HG03066 (cell line): ENCODE data around the gene TNFSF18.
"Not testable (repeated sequence)": the region's sequence is repeated elsewhere in the genome, so short reads cannot be mapped to it uniquely, and the experiment has no call there.

Source experiments
- ATAC-seq: cut with Tn5 transposase; IDR thresholded peaks from one replicate; pipeline ENCODE4 v1.9.1; 2021; ENCODE audit warnings: low read depth; ENCODE audit not compliant: unreplicated experiment

Gene TNFSF18, protein sequence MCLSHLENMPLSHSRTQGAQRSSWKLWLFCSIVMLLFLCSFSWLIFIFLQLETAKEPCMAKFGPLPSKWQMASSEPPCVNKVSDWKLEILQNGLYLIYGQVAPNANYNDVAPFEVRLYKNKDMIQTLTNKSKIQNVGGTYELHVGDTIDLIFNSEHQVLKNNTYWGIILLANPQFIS

GRCh38 chr1:173050865-173051264, at the start of gene TNFSF18:
TNFSF18 (minus strand) TSS chr1:173050941; CDS start chr1:173050896, 45 bp downstream.
- no peak for ATAC-seq

DNA sequence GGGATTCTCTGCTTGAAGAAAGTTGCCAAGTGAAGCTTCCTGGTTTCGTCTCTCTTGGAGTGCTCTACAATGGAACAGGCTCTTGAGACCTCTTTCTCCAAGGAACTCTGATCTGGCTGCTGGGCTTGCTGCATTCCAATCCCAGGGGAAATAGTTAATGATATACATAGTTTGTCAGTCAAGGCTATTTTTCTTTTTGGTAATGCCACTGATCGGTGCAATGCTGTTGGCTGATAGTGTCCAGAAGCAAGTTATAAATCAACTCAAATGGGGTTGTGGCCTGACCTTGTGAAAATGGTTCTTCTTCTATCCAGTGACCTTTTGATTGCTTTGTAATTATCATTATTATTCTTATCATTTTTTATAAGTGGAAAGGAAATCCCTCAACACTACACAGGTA, 48.4 kb upstream of the TNFSF18 start:
- ATAC-seq: no peak

GRCh38 chr1:173098117-173098516, 47.4 kb upstream of the TNFSF18 start:
- ATAC-seq: no peak

- ATAC-seq: no peak
Observed at GRCh38 chr1:173097001-173097400, 46.3 kb upstream of the TNFSF18 start.

- ATAC-seq: no peak
Observed at GRCh38 chr1:173095632-173096031, 44.9 kb upstream of the TNFSF18 start.

DNA sequence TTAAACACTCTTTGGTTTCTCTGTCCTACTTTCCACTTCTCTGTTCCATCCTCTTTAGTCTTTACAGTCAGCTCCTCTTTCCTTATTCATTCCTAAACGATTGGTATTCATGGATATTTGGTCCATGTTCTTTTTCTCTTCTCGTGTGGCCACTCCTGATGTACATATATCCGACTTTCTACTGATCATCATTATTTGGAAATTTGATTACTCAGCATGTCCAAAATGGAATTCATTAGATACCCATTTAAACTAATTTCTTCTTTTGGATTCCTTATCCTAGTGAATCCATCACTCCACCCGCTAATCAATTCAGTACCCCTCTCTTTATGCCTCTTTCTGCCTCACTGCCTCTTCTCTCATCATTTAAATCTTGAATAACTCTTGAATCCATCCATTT, 43.8 kb upstream of the TNFSF18 start:
- ATAC-seq: no peak

GRCh38 chr1:173093691-173094445, 43.1 kb upstream of the TNFSF18 start:
- ATAC-seq: no peak

DNA sequence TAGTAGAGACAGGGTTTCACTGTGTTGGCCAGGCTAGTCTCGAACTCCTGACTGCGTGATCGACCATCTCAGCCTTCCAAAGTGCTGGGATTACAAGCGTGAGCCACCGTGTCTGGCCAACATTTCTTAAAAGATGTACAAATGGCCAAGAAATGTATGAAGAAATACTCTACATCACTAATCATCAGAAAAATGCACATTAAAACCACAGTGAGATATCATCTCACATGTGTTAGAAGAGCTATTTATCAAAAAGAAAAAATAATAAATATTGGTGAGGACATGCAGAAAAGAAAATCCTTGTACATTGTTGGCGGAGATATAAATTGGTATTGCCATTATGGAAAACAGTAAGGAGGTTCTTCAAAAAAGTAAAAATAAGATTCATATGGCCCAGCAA, 33.6 kb upstream of the TNFSF18 start:
- no peak for ATAC-seq

DNA sequence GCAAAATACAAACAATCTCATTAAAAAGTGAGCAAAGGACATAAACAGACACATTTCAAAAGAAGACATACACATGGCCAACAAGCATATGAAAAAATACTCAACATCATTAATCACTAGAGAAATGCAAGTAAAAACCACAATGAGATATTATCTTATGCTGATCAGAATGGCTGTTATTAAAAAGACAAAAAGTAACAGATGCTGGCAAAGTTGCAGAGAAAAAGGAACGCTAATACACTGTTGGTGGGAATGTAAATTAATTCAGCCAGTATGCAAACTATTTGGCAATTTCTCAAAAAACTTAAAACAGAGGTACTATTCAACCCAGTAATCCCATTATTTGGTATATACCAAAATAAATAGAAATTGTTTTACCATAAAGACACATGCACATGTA, 32.2 kb upstream of the TNFSF18 start:
- no peak for ATAC-seq

DNA sequence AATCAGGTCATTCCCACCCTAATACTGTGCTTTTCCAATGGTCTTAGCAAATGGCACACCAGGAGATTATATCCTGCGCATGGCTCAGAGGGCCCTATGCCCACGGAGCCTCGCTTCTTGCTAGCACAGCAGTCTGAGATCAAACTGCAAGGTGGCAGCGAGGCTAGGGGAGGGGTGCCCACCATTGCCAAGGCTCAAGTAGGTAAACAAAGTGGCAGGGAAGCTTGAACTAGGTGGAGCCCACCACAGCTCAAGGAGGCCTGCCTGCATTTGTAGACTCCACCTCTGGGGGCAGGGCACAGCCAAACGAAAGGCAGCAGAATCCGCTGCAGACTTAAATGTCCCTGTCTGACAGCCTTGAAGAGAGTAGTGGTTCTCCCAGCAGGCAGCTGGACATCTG, 23.5 kb upstream of the TNFSF18 start:
- not testable (repeated sequence) for ATAC-seq

- no peak for ATAC-seq
Observed at GRCh38 chr1:173064011-173064410, 13.3 kb upstream of the TNFSF18 start.

- ATAC-seq: no peak
Observed at GRCh38 chr1:173063171-173063570, 12.4 kb upstream of the TNFSF18 start.

DNA sequence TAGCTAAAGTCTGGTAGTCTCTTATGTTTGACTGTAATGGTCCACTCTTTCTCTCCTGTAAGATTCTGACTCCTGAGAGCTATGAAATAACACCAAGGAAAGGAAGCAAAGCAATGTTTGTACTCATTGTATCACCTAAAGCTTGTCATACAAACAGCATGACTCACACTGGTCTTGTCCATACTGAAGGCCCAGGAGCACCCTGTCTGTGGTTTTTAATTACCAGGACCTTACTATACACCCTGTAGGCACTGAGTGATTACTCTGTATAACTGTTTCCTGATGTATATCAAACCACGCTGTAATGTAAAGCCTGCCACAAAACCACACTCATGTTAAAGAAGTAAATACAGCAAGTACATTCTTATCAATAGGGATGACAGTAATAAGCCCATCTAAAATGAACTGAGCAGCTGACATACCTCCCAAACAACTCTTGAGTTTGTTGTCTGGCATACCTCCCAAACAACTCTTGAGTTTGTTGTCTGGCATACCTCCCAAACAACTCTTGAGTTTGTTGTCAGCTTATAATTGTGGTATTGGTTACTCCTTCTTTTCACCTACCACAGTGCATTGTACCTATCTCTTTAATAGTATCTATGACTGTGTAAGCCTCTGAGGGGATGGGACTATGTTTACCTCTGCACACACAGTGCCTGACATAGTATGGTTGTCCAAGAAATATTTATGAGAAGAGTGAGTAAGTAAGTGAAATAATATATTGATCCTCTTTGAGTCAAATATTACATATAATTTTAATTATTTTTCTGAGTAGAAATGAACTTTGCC, 11.6 kb upstream of the TNFSF18 start:
- ATAC-seq: no peak

GRCh38 chr1:173058556-173058955, 7.8 kb upstream of the TNFSF18 start:
- ATAC-seq: no peak

- no peak for ATAC-seq
Observed at GRCh38 chr1:173057984-173058383, 7.2 kb upstream of the TNFSF18 start.

DNA sequence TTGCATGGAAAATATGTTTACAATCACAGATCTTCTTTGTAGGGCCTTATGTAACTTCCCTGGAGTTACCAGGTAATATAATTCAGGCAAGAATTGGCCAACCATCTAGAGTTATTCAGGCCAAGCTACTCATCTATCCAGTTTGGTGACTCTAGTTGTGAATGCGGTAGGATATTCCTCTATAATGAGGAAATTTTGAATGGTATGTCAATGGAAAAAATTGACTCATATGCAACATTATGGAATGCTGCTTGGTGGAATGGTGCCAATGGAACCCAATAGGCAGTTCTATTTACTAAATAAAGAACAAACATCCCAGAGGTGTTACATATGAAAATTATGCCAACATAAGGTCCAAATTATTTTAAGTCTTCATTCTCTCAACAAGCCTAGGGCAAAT, 5.6 kb upstream of the TNFSF18 start:
- ATAC-seq: no peak

GRCh38 chr1:173052681-173053196, 2.0 kb upstream of the TNFSF18 start:
- ATAC-seq: no peak

DNA sequence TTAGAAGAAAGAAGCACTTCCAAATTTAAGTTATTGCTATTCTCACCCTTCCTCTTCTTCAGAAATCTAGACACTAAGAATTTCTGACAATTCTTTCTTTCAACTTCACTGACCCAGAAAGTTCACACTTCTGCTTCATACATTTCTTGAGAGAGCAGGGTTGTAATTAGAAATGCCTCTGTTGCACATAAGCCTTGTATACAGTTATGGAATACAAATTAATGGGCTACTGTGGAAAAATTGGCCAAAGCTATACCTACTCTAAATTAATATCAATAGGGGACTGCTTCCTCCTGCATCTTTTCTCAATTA, 1.5 kb downstream of the TNFSF18 start:
- ATAC-seq: no peak

GRCh38 chr1:173048621-173049321, 2.0 kb downstream of the TNFSF18 start:
- no peak for ATAC-seq

GRCh38 chr1:173044656-173045055, 6.1 kb downstream of the TNFSF18 start:
- no peak for ATAC-seq

DNA sequence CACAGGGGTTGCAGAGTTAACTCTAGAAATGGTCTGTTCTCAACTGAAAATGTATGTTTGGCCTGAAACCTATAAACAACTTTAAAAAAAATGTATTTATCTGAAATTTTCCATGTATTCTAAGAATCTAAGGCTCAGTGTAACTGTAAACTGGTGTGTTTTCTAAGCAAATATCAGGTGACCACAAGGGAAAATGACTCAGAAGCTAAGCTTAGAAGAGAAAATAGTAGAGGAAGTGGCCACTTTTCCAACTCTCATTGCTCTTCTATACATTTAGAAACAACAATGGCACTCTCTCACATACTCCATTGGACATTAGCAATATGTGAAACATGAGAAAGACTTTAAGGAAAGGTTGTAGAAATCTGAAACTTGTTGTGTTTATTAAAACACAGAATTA, 7.5 kb downstream of the TNFSF18 start:
- ATAC-seq: no peak
